HUES6 (cell line): ENCODE data around the gene WDR59.
"Not testable (repeated sequence)": the region's sequence is repeated elsewhere in the genome, so short reads cannot be mapped to it uniquely, and the experiment has no call there.

Source experiments
- H3K27ac ChIP-seq: 2 replicates; pipeline ENCODE4 v1.7.0; 2013; ENCODE audit warnings: low read depth, mild to moderate bottlenecking, low read length, inconsistent platforms
- H3K27me3 ChIP-seq: 2 replicates; pipeline ENCODE4 v1.6.1; 2013; ENCODE audit warnings: low read length; ENCODE audit not compliant: control insufficient read depth, insufficient read depth
- H3K36me3 ChIP-seq: 2 replicates; pipeline ENCODE4 v1.6.1; 2013; ENCODE audit warnings: low read length; ENCODE audit not compliant: control insufficient read depth, insufficient read depth
- H3K4me1 ChIP-seq: 2 replicates; pipeline ENCODE4 v1.6.1; 2013; ENCODE audit warnings: low read length; ENCODE audit not compliant: control insufficient read depth, insufficient read depth
- H3K4me3 ChIP-seq: 2 replicates; pipeline ENCODE4 v1.5.1; 2013; ENCODE audit warnings: low read depth, low read length
- H3K9ac ChIP-seq: one replicate; pipeline ENCODE4 v1.6.1; 2013; ENCODE audit warnings: mild to moderate bottlenecking, low read length
- H3K9me3 ChIP-seq: 2 replicates; pipeline ENCODE4 v1.6.1; 2013; ENCODE audit warnings: low read depth, low read length; ENCODE audit not compliant: control insufficient read depth, insufficient read depth

WDR59 gene

GRCh38 chr16:74850027-74850426 lies 134.9 kb downstream of the WDR59 start:
- no peak overlapping the region for H3K27ac ChIP-seq
- H3K4me3 ChIP-seq, result no peak overlapping the region
- H3K4me1 ChIP-seq, result peaks cover 3% of the 10 kb centered on the region; the same call in 1 of the 2 replicates
- H3K9me3 ChIP-seq, result no peaks in the 10 kb centered on the region
- H3K9ac ChIP-seq, result no peak overlapping the region
- no peaks in the 10 kb centered on the region for H3K27me3 ChIP-seq
- H3K36me3 ChIP-seq, result no peaks in the 10 kb centered on the region

- H3K27ac ChIP-seq, result no peak overlapping the region
- H3K36me3 ChIP-seq, result no peaks in the 10 kb centered on the region
- H3K4me1 ChIP-seq, result peaks cover 3% of the 10 kb centered on the region; the same call in 1 of the 2 replicates
- no peak overlapping the region for H3K4me3 ChIP-seq
- no peaks in the 10 kb centered on the region for H3K27me3 ChIP-seq
- no peak overlapping the region for H3K9ac ChIP-seq
- no peaks in the 10 kb centered on the region for H3K9me3 ChIP-seq
These were observed 137.7 kb downstream of the WDR59 start for GRCh38 chr16:74847202-74847601.

GRCh38 chr16:74846714-74847113 lies 138.2 kb downstream of the WDR59 start:
- Histone ChIP-seq H3K4me1 (peaks cover 3% of the 10 kb centered on the region; the same call in 1 of the 2 replicates), H3K36me3 (no peaks in the 10 kb centered on the region), H3K9ac (no peak overlapping the region), H3K9me3 (no peaks in the 10 kb centered on the region), H3K27me3 (no peaks in the 10 kb centered on the region), H3K27ac (no peak overlapping the region), H3K4me3 (no peak overlapping the region)

GRCh38 chr16:74844041-74844980 lies 140.6 kb downstream of the WDR59 start:
- no peak overlapping the region for H3K27ac ChIP-seq
- no peaks in the 10 kb centered on the region for H3K36me3 ChIP-seq

GRCh38 chr16:74843381-74844035 lies 141.4 kb downstream of the WDR59 start:
- not testable (repeated sequence) for H3K9ac ChIP-seq, H3K27ac ChIP-seq, H3K9me3 ChIP-seq, H3K4me3 ChIP-seq, H3K4me1 ChIP-seq, H3K36me3 ChIP-seq, H3K27me3 ChIP-seq

More at GRCh38 chr16:74844041-74844980, 140.6 kb downstream of the WDR59 start:
- Histone ChIP-seq H3K4me1 (peaks cover 3% of the 10 kb centered on the region; the same call in 1 of the 2 replicates), H3K27me3 (no peaks in the 10 kb centered on the region), H3K4me3 (no peak overlapping the region), H3K9me3 (no peaks in the 10 kb centered on the region), H3K9ac (no peak overlapping the region)

GRCh38 chr16:74842413-74842812 lies 142.5 kb downstream of the WDR59 start:
- no peak overlapping the region for H3K27ac ChIP-seq
- H3K4me1 ChIP-seq, result 0 out of 2 replicates have a peak, but pooled peaks cover 4% of the 10 kb centered on the region
- no peak overlapping the region for H3K4me3 ChIP-seq
- H3K36me3 ChIP-seq, result no peaks in the 10 kb centered on the region
- H3K27me3 ChIP-seq, result no peaks in the 10 kb centered on the region
- H3K9ac ChIP-seq, result no peak overlapping the region
- H3K9me3 ChIP-seq, result no peaks in the 10 kb centered on the region

GRCh38 chr16:74841904-74842303 lies 143.0 kb downstream of the WDR59 start:
- peaks cover 9% of the 10 kb centered on the region; the same call in 1 of the 2 replicates for H3K4me1 ChIP-seq
- H3K9me3 ChIP-seq, result no peaks in the 10 kb centered on the region
- H3K36me3 ChIP-seq, result no peaks in the 10 kb centered on the region
- no peaks in the 10 kb centered on the region for H3K27me3 ChIP-seq
- no peak overlapping the region for H3K9ac ChIP-seq
- no peak overlapping the region for H3K4me3 ChIP-seq
- no peak overlapping the region for H3K27ac ChIP-seq

- Histone ChIP-seq H3K9me3 (no peaks in the 10 kb centered on the region), H3K27me3 (no peaks in the 10 kb centered on the region), H3K27ac (no peak overlapping the region), H3K36me3 (no peaks in the 10 kb centered on the region), H3K9ac (no peak overlapping the region), H3K4me1 (peaks cover 11% of the 10 kb centered on the region; the same call in 1 of the 2 replicates), H3K4me3 (no peak overlapping the region)
These were observed 143.5 kb downstream of the WDR59 start for GRCh38 chr16:74841469-74841868.

GRCh38 chr16:74837056-74837455 lies 147.9 kb downstream of the WDR59 start:
- H3K27ac ChIP-seq, result no peak overlapping the region
- H3K4me1 ChIP-seq, result peaks cover 11% of the 10 kb centered on the region; the same call in 1 of the 2 replicates
- H3K9me3 ChIP-seq, result no peaks in the 10 kb centered on the region
- H3K27me3 ChIP-seq, result no peaks in the 10 kb centered on the region
- H3K36me3 ChIP-seq, result no peaks in the 10 kb centered on the region
- no peak overlapping the region for H3K4me3 ChIP-seq
- H3K9ac ChIP-seq, result no peak overlapping the region

- H3K9me3 ChIP-seq, result no peaks in the 10 kb centered on the region
- H3K4me3 ChIP-seq, result no peak overlapping the region
- no peak overlapping the region for H3K27ac ChIP-seq
- no peak overlapping the region for H3K9ac ChIP-seq
- H3K4me1 ChIP-seq, result peaks cover 11% of the 10 kb centered on the region; the same call in 1 of the 2 replicates
- no peaks in the 10 kb centered on the region for H3K36me3 ChIP-seq
- no peaks in the 10 kb centered on the region for H3K27me3 ChIP-seq
These were observed 148.7 kb downstream of the WDR59 start for GRCh38 chr16:74836111-74836671.
